Esophagus muscularis mucosa (tissue), 3 donors: Measurements from ENCODE around the gene MC3R.

Experiments
- CTCF ChIP-seq, 3 experiments: fragments of 200-600 bp in 2 of 3; fragments of 450-650 bp in 1 of 3; sonication (generic) in 2 of 3; IDR thresholded peaks; one replicate each; pipeline ENCODE4 v1.5.1; 2017 to 2019; ENCODE audit warnings: antibody characterized with exemption in 3 of 3, mild to moderate bottlenecking in 2 of 3, moderate library complexity in 1 of 3
- POLR2AphosphoS5 ChIP-seq, 2 donors: sonication (generic); formaldehyde crosslinking; IDR thresholded peaks; one replicate each; pipeline ENCODE4 v1.6.1; 2017; ENCODE audit warnings: antibody characterized with exemption in 2 of 2

DNA sequence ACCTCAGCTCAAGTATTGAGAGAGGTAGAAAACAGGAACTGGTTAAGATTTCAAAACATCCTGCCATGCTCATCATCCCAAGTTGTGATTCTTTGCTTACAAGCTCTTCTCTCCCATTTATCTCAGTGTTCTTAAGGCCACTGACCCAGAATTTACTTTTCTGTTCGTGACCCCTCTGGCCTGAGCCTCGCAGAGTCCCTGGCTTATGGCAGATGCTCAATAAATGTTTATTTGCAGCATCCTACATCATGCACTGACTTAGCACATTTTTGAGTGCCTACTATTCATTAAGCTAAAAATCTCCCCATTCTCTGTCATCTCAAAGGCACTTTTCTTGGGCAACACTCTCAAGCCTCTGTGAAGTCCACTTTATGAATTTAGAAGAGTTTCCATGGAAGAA is 33.4 kb upstream of the MC3R start:
- TF ChIP-seq POLR2AphosphoS5 (IDR thresholded peaks at IDR 0.05) (no peak), CTCF (IDR thresholded peaks at IDR 0.05) (no peak)
